Ishikawa (cell line): ENCODE measurements around the gene PRR33.

ENCODE experiments used
- CEBPB ChIP-seq: IDR thresholded peaks from 2 replicates; pipeline ENCODE4 v1.6.1; 2012
- EP300 ChIP-seq: IDR thresholded peaks from 2 replicates; pipeline ENCODE4 v1.6.1; 2012; ENCODE audit warnings: borderline replicate concordance
- NFIC ChIP-seq: IDR thresholded peaks from 2 replicates; pipeline ENCODE4 v1.6.1; 2012
- RAD21 ChIP-seq: IDR thresholded peaks from 2 replicates; pipeline ENCODE4 v1.6.1; 2012; ENCODE audit warnings: low read depth
- TEAD4 ChIP-seq: IDR thresholded peaks from 2 replicates; pipeline ENCODE4 v1.6.1; 2012
- YY1 ChIP-seq: IDR thresholded peaks from 2 replicates; pipeline ENCODE4 v1.6.1; 2012; ENCODE audit warnings: low read depth
- ZBTB7A ChIP-seq: IDR thresholded peaks from 2 replicates; pipeline ENCODE4 v1.6.1; 2012; ENCODE audit warnings: low read depth
- TF ChIP-seq, protein P1 (sequence below): IDR thresholded peaks from 2 replicates; pipeline ENCODE4 v1.6.1; 2012
- TF ChIP-seq, protein P2 (sequence below): IDR thresholded peaks from 2 replicates; pipeline ENCODE4 v1.6.1; 2012
- TF ChIP-seq, protein P3 (sequence below): IDR thresholded peaks from 2 replicates; pipeline ENCODE4 v1.6.1; 2012; ENCODE audit warnings: low read depth, mild to moderate bottlenecking

- TF ChIP-seq, protein P1, sequence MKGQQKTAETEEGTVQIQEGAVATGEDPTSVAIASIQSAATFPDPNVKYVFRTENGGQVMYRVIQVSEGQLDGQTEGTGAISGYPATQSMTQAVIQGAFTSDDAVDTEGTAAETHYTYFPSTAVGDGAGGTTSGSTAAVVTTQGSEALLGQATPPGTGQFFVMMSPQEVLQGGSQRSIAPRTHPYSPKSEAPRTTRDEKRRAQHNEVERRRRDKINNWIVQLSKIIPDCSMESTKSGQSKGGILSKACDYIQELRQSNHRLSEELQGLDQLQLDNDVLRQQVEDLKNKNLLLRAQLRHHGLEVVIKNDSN: no peak
- TF ChIP-seq RAD21 (no peak), TEAD4 (no peak), EP300 (no peak), CEBPB (no peak), YY1 (no peak), NFIC (no peak), ZBTB7A (no peak)
- TF ChIP-seq, protein P2, sequence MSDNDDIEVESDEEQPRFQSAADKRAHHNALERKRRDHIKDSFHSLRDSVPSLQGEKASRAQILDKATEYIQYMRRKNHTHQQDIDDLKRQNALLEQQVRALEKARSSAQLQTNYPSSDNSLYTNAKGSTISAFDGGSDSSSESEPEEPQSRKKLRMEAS: no peak
- TF ChIP-seq, protein P3, sequence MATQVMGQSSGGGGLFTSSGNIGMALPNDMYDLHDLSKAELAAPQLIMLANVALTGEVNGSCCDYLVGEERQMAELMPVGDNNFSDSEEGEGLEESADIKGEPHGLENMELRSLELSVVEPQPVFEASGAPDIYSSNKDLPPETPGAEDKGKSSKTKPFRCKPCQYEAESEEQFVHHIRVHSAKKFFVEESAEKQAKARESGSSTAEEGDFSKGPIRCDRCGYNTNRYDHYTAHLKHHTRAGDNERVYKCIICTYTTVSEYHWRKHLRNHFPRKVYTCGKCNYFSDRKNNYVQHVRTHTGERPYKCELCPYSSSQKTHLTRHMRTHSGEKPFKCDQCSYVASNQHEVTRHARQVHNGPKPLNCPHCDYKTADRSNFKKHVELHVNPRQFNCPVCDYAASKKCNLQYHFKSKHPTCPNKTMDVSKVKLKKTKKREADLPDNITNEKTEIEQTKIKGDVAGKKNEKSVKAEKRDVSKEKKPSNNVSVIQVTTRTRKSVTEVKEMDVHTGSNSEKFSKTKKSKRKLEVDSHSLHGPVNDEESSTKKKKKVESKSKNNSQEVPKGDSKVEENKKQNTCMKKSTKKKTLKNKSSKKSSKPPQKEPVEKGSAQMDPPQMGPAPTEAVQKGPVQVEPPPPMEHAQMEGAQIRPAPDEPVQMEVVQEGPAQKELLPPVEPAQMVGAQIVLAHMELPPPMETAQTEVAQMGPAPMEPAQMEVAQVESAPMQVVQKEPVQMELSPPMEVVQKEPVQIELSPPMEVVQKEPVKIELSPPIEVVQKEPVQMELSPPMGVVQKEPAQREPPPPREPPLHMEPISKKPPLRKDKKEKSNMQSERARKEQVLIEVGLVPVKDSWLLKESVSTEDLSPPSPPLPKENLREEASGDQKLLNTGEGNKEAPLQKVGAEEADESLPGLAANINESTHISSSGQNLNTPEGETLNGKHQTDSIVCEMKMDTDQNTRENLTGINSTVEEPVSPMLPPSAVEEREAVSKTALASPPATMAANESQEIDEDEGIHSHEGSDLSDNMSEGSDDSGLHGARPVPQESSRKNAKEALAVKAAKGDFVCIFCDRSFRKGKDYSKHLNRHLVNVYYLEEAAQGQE: no peak
These were observed 34.7 kb upstream of the PRR33 start for GRCh38 chr11:1926156-1927025.
